Islet of Langerhans (tissue), 1 donor: ENCODE data around the gene VGF.
"Not testable (repeated sequence)": the region's sequence is repeated elsewhere in the genome, so short reads cannot be mapped to it uniquely, and the experiment has no call there.

Source experiments
- FAIRE-seq: peaks from one replicate; lab custom pipeline; 2011; peaks lifted over from hg19 to GRCh38; lab: Jason Lieb, UNC

Gene VGF

GRCh38 chr7:101114492-101114891 lies 50.9 kb downstream of the VGF start:
- FAIRE-seq = no peak

- no peak for FAIRE-seq
These were observed 51.5 kb downstream of the VGF start for GRCh38 chr7:101113836-101114235.

DNA sequence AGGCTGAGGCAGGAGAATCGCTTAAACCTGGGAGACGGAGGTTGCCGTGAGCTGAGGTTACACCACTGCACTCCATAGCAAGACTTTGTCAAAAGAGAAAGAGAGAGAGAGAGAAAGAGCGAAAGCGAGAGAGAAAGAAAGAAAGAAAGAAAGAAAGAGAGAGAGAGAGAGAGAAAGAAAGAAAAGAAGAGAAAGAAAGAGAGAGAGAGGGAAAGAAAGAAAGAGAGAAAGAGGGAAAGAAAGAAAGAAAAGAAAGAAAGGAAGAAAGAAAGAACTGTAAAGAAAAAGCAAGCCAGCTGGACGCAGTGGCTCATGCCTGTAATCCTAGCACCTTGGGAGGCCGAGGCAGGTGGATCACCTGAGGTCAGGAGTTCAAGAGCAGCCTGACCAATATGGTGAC lies 52.2 kb downstream of the VGF start:
- FAIRE-seq = not testable (repeated sequence)
